HG02798 (cell line): ENCODE results near the gene TBL1X.
"Not testable (repeated sequence)": the region's sequence is repeated elsewhere in the genome, so short reads cannot be mapped to it uniquely, and the experiment has no call there.

Experiments
- ATAC-seq: cut with Tn5 transposase; IDR thresholded peaks from one replicate; pipeline ENCODE4 v1.9.1; 2021; ENCODE audit warnings: mild to moderate bottlenecking; ENCODE audit not compliant: unreplicated experiment, poor library complexity

TBL1X gene

GRCh38 chrX:9458516-9459078 is 6.3 kb upstream of the TBL1X start:
- no peak for ATAC-seq

GRCh38 chrX:9459186-9459748 is 5.6 kb upstream of the TBL1X start:
- no peak for ATAC-seq

DNA sequence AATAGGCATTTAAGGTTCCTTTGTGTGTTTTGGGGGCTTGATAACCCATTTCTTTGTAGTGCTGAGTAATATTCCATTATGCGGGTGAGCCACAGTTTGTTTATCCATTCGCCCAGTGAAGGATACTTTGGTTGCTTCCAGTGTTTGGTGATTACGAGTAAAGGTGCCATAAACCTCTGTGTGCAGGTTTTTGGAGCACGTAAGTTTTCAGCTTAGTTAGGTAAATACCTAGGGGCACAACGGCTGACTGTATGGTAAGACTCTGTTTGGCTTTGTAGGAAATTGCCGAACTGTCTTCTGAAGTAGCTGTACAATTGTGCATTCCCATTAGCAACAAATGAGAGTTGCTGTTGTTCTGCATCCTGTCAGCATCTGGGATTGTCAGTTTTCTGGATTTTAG is 3.8 kb upstream of the TBL1X start:
- ATAC-seq, result no peak

GRCh38 chrX:9462456-9462855 is 2.4 kb upstream of the TBL1X start:
- ATAC-seq, result no peak

DNA sequence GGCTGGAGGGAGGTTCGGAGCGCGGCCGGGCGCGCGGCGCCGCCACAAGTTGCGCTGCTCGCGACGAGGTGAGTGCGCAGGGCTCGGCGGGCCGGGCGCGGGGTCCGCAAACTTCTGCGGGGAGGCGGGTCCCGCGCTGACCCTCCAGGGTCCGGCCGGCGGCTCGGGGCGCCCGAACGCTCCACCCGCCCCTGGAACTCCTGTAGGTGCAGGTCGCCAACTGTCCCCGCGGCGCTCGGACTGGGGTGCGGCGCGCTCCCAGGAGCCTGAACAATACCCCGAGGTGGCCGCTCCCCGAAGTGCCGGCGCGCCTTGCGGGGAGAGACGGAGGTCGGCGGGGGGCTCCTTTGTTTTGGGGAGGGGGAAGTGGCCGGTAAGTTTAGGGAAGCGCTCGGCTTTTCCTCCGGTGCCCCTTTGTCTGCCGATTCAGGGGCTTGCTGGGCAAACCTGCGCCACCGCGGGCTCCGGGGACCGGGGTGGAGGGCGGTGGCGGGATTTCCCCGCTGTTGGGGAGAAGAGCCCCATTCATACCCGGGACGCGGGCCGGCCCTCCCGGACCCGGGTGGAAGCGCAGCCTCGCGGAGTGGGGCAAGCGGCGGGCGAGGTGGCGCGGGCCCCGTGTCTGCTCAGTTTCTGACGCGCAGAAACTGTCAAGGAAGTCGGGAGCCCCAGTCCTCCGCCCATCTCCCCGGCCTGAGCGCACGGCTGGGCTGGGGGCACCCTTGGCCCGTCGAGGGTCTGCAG is 694 bp downstream of the TBL1X start:
- ATAC-seq, result peak; percentile 23

DNA sequence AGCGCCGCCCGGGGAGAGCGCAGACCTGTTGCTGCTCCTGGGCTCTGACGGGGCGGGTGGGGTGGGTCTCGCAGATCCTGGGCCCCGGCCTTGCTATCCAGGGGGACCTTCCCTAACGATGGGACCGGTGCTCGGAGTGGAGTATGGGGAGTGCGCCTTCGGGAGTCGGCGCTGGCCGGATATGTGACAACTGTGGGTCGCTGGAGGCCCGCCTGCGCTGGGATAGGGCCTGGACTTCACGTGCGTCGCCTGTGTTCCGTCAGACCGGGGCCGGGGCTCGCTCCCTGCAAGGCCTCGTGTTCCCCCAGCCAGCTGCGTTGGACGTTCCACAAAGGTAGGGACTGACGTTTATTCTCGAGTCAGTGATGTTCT is 1.3 kb downstream of the TBL1X start:
- ATAC-seq, result no peak

GRCh38 chrX:9466736-9467135 is 1.9 kb downstream of the TBL1X start:
- no peak for ATAC-seq

- ATAC-seq, result no peak
Observed at GRCh38 chrX:9467146-9467545, 2.3 kb downstream of the TBL1X start.

DNA sequence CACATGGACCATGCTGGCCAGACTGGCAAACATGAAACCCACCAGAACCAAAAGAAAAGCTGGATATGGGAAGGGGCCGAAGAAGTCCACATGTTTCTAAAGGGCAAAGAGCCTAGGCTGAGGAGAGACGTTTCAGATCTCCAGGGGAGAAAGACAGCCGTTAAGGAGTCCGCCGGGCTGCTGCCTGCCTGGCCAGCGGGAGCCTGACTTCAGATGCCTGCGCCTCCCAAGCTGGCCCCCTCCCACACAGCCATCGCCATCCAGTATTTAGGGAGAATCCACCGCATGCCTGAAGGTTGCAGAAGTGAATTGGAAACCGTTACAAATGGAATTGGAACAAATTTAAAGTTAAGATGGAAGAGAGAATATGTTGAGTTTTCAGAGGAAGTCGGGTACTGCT is 2.9 kb downstream of the TBL1X start:
- no peak for ATAC-seq

DNA sequence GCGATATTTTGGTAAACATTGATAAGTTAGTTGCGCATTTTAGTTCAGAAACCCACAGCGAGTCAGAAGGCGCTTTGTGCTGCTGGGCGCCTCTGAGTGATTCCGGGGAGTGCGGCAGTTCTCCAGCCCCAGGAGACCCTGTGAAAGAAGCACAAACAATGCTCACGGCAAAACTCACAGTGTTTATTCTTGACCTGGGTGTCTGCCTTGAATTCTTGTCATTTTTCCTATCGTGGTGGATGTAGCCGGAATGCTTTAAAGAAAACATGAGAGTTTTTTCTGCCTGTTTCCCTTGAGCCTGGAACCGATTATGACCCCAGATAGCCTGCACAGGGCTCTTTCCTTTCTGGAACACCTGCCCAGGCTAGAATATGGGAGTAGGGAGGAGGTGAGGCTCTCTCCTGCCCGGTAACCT is 6.7 kb downstream of the TBL1X start:
- no peak for ATAC-seq

DNA sequence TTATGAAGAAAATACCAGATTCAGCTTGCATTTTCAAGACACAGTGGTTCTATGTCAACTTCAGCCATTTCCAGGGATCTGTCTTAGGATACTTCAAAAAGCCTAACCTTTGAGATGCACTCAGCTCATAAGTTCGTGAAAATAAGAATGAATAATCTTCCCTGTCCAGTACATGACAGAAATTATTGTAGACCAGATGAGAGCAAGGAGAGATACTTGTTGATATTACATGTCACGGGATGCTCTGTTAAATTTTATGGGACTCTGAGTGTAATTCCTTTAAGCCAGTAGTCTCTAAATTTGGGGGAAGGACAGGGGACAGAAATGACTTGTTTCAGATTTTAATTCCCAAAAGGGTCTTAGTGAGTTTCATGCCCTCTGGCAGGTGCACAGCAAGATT is 8.8 kb downstream of the TBL1X start:
- ATAC-seq, result no peak

DNA sequence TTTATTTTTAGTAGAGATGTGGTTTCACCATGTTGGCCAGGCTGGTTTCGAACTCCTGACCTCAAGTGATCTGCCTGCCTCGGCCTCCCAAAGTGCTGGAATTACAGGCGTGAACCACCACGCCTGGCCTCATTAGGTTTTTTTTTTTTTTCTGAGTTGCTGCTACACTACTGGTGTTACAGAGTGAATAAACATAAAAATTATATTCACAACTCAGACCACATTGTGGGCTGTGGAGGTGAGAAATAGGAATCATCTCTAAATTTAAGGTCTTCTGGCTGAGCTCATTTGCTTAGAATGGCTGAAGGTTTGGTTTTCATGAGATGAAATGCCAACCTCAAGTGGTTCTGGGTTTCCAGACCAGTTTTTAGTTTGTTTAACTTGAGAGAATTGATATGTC is 10.6 kb downstream of the TBL1X start:
- ATAC-seq, result not testable (repeated sequence)

DNA sequence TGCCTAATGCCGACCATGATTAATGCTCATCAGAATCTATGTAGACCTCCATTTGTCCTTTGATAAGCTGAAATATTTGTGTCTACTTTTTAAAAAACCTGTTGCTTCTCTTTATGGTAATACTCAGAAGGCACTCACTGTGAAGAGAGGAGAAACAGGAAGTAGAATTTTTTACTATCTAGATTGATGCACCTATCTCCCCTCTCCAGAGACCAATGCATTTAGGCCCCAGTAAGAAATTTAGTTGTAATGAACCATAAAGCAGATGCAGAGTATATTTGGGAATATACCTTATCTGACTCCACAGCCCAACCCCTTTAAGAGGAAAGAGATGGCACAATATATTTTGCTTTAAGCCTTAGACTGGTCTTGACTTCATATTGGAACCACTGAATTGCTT is 11.1 kb downstream of the TBL1X start:
- ATAC-seq, result no peak

GRCh38 chrX:9476810-9477575 is 12.1 kb downstream of the TBL1X start:
- no peak for ATAC-seq

DNA sequence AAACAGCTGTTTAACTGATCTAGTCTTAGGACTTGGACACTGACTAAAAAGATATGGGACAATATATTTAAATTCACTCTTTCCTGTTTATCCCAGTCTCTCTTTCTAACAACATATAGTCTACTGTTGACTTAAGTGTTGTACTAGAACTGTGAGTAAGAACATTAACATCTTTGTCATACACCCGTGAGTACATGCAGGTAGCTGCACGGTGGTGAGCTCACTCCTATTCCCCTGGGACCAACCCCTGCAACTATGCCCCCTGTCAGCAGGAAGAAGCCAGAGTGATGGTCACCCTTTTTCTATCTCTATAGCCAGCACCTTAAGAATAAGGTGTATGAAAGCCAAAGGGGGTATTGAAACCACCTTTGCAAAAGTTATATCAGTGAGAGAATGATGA is 17.6 kb downstream of the TBL1X start:
- no peak for ATAC-seq

- ATAC-seq, result no peak
Observed at GRCh38 chrX:9482837-9483236, 18.0 kb downstream of the TBL1X start.

- no peak for ATAC-seq
Observed at GRCh38 chrX:9483376-9483775, 18.5 kb downstream of the TBL1X start.

DNA sequence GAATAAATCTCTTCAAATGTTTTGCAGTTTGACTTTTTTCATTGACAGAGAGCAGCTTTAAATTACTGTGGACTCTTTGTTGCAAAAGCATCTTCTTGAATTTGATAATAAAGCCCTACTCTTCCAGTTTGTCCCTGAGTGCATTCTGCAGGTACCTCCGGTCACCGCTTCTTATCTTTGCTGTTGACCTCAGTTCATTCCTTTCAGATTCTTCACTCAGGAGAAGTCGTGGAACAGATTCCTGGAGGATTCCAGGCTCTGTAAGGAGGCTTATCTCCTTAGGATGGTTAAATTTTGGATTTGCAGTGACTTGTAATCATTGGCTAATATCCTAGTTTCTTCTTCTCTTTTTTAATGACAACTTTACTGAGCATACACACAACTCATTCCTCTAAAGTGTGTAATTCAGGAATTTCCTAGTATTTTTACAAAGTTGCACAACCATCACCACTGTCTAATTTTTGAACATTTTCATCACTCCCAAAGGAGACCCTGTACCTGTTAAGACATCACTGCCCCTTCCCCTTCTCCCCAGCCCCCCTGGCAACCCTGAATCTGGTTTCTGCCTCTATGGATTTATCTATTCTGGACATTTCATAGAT is 22.0 kb downstream of the TBL1X start:
- ATAC-seq, result no peak

DNA sequence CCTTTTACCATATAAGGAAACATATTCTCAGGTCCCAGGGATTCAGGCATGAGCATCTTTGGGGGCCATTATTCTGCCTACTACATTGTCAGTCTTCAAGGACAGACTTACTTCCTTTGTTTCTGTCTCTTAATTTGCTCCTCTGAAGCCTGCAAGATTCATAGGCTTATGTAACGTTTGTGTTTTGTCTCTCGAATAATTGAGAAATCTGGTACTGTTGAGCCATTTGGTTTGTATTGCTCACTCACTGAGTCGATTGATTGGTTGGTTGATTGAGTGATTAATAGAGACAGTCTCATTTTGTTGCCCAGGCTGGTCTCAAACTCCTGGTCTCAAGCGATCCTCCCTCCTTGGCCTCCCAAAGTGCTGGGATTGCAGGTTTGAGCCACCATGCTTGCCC is 23.7 kb downstream of the TBL1X start:
- ATAC-seq, result no peak

DNA sequence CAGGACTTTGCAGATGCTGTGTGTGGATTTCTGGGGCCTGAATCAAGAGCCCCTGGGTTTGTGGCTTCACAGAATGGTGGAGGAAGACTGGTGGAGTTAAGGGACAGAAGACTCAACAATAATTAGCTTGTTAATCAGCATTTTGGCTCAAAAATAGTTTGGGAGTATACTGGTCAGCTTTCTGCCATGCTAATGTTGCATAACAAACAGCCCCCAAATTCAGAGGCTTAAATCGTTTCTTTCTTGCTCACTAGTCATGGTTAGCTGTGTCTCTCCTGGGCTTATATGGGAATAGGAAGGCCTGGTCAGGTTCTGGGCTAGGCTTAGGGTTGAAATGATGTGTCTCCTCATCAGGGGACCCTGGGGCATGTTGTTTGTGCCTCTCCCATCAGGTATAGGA is 24.4 kb downstream of the TBL1X start:
- no peak for ATAC-seq

DNA sequence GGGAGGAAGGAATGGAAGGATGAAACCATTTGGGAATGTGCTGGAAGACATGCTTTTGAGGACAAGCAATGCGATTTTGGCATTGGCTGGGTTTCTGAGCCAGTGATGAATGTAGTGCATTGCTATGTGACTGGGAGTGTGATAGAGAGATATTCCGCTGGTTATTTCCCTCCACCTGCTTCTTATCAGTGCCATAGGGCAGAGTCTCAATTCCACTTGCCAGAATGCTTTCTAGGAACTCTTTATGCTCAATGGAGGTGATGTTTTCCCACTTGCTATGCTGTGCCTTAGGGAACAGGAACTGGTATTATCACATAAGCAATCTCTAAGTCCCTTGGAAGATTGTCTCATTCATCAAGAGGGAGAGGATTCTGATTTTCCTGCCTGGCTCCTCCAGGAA is 28.0 kb downstream of the TBL1X start:
- ATAC-seq, result no peak
